Activated CD8-positive, alpha-beta T cell treated with anti-CD3 and anti-CD28 coated beads, Interleukin-2, amount 10 ng/mL, durations not matched to agents 7 days and 5 days (primary cell): ENCODE measurements around the gene ACSS3. TPM values are rescaled to one million over a fixed set of nuclear protein-coding genes. Genes with fewer than 3 reads are reported as not detected.
"Not testable (repeated sequence)": the region's sequence is repeated elsewhere in the genome, so short reads cannot be mapped to it uniquely, and the experiment has no call there.

Source experiments
- ATAC-seq: fragments of 150-1000 bp; cut with Tn5 transposase; one replicate; pipeline ENCODE4 v1.10.0; 2021; ENCODE audit warnings: moderate library complexity
- CTCF ChIA-PET: fragments of 350-600 bp; sonication (Branson Sonifier 250); formaldehyde crosslinking; loops from one replicate; lab custom pipeline; 2021; ENCODE audit warnings: antibody characterized with exemption; lab: Charles Lee
- POLR2A ChIA-PET: fragments of 350-600 bp; sonication (Branson Sonifier 250); formaldehyde crosslinking; loops from one replicate; lab custom pipeline; 2021; ENCODE audit warnings: antibody characterized with exemption; lab: Charles Lee
- DNase-seq: peaks from one replicate; pipeline ENCODE4 v3.0.0-alpha.2; 2020
- H3K27ac Mint-ChIP-seq: one replicate; pipeline ENCODE4 v1.8.0; 2021; ENCODE audit warnings: mild to moderate bottlenecking, mixed read lengths
- H3K27me3 Mint-ChIP-seq: one replicate; pipeline ENCODE4 v1.8.0; 2021; ENCODE audit warnings: low read depth, mixed read lengths
- H3K36me3 Mint-ChIP-seq: one replicate; pipeline ENCODE4 v1.8.0; 2021; ENCODE audit warnings: low read depth, mixed read lengths
- H3K4me1 Mint-ChIP-seq: one replicate; pipeline ENCODE4 v1.8.0; 2021; ENCODE audit warnings: low read depth, mixed read lengths
- H3K4me3 Mint-ChIP-seq: one replicate; pipeline ENCODE4 v1.8.0; 2021; ENCODE audit warnings: mild to moderate bottlenecking, mixed read lengths
- H3K9me3 Mint-ChIP-seq: one replicate; pipeline ENCODE4 v1.8.0; 2022; ENCODE audit warnings: mixed read lengths; ENCODE audit not compliant: insufficient read depth
- total RNA-seq, 2 experiments: library from RNA; stranded (reverse); gene quantifications; one replicate each; pipeline ENCODE4 v1.2.3, GENCODE V29; 2021

The ACSS3 gene, protein sequence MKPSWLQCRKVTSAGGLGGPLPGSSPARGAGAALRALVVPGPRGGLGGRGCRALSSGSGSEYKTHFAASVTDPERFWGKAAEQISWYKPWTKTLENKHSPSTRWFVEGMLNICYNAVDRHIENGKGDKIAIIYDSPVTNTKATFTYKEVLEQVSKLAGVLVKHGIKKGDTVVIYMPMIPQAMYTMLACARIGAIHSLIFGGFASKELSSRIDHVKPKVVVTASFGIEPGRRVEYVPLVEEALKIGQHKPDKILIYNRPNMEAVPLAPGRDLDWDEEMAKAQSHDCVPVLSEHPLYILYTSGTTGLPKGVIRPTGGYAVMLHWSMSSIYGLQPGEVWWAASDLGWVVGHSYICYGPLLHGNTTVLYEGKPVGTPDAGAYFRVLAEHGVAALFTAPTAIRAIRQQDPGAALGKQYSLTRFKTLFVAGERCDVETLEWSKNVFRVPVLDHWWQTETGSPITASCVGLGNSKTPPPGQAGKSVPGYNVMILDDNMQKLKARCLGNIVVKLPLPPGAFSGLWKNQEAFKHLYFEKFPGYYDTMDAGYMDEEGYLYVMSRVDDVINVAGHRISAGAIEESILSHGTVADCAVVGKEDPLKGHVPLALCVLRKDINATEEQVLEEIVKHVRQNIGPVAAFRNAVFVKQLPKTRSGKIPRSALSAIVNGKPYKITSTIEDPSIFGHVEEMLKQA
- not detected for total RNA-seq

DNA sequence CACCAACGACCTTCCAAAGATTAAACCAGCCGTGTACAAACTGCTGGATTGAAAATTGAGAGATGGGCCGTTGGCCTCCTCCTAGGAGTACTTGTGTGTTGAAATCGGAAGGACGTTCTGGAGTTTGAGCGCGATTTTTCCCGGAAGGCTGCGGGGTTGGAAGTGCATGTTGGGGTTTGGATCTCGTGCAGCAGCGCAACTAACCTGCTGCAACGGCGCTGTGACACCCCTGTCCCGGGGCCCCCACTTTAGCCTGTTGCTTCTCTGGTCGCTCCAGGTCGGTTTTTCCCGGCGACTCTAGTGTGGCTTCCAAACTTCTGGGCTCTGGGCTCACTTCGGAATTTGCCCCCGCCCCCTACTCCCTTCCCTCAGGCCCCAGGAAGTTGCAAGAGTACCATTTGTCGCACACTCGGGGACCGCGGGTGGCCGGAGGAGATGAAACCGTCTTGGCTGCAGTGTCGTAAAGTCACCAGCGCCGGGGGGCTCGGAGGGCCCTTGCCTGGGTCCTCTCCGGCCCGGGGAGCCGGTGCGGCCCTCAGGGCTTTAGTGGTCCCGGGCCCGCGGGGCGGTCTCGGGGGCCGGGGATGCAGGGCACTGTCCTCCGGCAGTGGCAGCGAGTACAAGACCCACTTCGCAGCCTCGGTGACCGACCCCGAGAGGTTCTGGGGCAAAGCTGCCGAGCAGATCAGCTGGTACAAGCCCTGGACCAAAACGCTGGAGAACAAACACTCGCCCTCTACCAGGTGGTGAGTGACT, at the start of gene ACSS3:
ACSS3 (plus strand) TSS at position 394 of the 756 bp plus-strand sequence; CDS start at position 436, 42 bp downstream.
- ChIA-PET POLR2A (no interaction called here), CTCF (no interaction called here)
- ATAC-seq, result no peak
- peaks cover 8% of the 10 kb centered on the region for H3K9me3 Mint-ChIP-seq
- H3K4me1 Mint-ChIP-seq, result no peaks in the 10 kb centered on the region
- no peak for DNase-seq
- no peaks in the 10 kb centered on the region for H3K36me3 Mint-ChIP-seq
- H3K27ac Mint-ChIP-seq, result no peak within 1 kb of the TSS
- H3K27me3 Mint-ChIP-seq, result peaks cover 7% of the 10 kb centered on the region
- no peak within 1 kb of the TSS for H3K4me3 Mint-ChIP-seq

GRCh38 chr12:81034926-81035325, 43.0 kb upstream of the ACSS3 start:
- Mint-ChIP-seq H3K27me3 (no peaks in the 10 kb centered on the region), H3K4me1 (no peaks in the 10 kb centered on the region), H3K4me3 (no peak overlapping the region), H3K27ac (no peak overlapping the region), H3K9me3 (peaks cover 6% of the 10 kb centered on the region), H3K36me3 (no peaks in the 10 kb centered on the region)
- ATAC-seq (no peak), DNase-seq (no peak)
- ChIA-PET POLR2A (no interaction called here), CTCF (no interaction called here)

DNA sequence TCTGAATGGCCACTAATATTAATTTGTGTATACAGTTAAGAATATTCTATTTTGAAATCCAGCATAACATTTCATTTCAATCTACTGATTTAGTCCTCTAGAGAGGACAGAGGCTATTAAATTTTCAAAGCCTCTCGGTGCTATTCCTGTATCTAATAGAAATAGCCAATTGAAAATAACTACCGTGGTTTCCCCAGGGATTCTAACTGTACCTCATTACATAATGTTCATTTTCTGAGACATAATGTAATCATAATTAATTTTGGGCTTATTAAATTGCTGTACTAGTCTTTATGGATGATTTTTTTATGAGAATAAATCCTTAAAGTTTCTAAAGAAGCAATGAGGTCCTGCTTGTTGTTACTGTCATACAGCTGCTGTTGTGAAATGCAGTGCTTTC, 38.6 kb upstream of the ACSS3 start:
- ChIA-PET POLR2A (no interaction called here), CTCF (no interaction called here)
- Mint-ChIP-seq H3K27ac (no peak overlapping the region), H3K4me3 (no peak overlapping the region), H3K9me3 (peaks cover 6% of the 10 kb centered on the region), H3K4me1 (no peaks in the 10 kb centered on the region), H3K36me3 (no peaks in the 10 kb centered on the region), H3K27me3 (no peaks in the 10 kb centered on the region)
- ATAC-seq (no peak), DNase-seq (no peak)

DNA sequence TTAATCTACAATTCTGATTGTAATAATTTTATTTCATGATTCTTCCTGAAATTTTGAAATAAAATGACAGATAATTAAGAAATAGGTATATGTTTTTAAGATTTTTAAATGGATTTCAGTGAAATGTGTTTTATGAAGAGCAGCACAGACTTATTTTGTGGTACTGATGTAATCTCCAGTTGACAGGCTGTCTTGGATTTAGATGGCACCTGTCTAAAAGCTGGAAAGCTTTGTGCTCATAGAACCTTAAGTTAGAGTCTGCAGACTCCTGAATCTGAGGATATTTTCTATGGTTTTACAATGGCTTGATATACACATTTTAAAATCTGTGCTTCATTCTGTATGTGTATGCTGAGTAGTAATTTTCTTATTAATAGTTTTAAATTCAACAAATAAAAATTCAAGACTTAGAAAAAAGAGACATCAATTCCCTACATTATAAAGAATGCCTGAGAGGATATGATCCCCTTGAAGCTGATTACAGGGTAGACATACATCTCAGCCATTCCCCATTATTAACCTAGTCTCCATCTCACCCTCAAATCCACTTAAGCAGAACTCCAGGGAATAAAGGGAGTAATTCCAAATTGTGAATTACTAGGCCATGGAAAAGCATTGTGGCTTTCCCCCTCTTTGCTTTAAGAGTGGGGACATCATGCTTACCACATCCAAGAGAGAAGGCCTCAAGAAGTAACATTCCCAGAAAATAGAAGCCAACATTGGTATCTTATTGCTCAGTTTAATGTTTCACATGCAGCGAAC, 33.7 kb upstream of the ACSS3 start:
- Mint-ChIP-seq H3K36me3 (no peaks in the 10 kb centered on the region), H3K27me3 (no peaks in the 10 kb centered on the region), H3K4me3 (no peak overlapping the region), H3K9me3 (peaks cover 12% of the 10 kb centered on the region), H3K4me1 (no peaks in the 10 kb centered on the region), H3K27ac (no peak overlapping the region)
- ChIA-PET CTCF (no interaction called here), POLR2A (no interaction called here)
- no peak for ATAC-seq
- no peak for DNase-seq

DNA sequence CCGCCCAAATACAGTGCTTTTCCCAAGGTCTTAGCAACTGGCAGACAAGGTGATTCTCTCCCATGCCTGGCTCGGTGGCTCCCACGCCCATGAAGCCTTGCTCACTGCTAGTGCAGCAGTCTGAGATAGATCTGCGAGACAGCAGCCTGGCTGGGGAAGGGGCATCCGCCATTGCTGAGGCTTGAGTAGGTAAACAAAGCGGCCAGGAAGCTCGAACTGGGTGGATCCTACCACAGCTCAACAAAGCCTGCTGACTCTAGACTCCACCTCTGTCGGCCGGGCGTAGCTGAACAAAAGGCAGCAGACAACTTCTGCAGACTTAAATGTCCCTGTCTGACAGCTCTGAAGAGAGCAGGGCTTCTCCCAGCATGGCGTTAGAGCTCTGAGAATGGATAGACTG, 12.9 kb upstream of the ACSS3 start:
- H3K36me3 Mint-ChIP-seq, result not testable (repeated sequence)

DNA sequence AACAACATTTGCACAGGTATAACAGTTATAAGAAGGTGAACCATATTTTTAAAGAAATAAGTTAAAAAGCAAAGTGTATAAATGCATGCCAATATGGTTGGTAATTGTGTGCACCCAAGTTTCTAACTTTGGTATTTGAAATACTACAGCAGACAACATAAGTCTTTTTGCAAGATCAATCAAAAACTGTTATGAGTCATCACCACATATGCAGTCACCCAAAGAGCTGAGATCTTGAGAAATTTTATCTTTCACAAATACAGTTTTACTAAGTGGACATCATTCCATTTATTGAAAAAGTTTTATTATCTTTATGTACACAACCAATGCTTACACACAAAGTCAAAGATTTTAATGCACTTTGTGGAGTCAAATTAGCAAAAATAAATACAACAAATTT, 7.0 kb upstream of the ACSS3 start:
- no peak for ATAC-seq
- CTCF ChIA-PET, result no interaction called here

More for the DNA sequence above, 12.9 kb upstream of the ACSS3 start:
- H3K27me3 Mint-ChIP-seq, CTCF ChIA-PET, H3K27ac Mint-ChIP-seq, H3K4me1 Mint-ChIP-seq, H3K9me3 Mint-ChIP-seq, H3K4me3 Mint-ChIP-seq, ATAC-seq, POLR2A ChIA-PET, DNase-seq: not testable (repeated sequence)

GRCh38 chr12:81075539-81075938, 2.3 kb upstream of the ACSS3 start:
- POLR2A ChIA-PET, result no interaction called here
- no peak overlapping the region for H3K4me3 Mint-ChIP-seq
- CTCF ChIA-PET, result interaction anchor here (0.9 kb wide), 1 partner anchor 42 kb away, joined by 3 read pairs; no protein-coding TSS in a partner anchor
- H3K27ac Mint-ChIP-seq, result no peak overlapping the region
- peaks cover 7% of the 10 kb centered on the region for H3K27me3 Mint-ChIP-seq
- DNase-seq (no peak), ATAC-seq (no peak)
- peaks cover 8% of the 10 kb centered on the region for H3K9me3 Mint-ChIP-seq
- H3K4me1 Mint-ChIP-seq, result no peaks in the 10 kb centered on the region
- no peaks in the 10 kb centered on the region for H3K36me3 Mint-ChIP-seq

More for the DNA sequence above, 7.0 kb upstream of the ACSS3 start:
- no peak for DNase-seq
- POLR2A ChIA-PET, result no interaction called here
- no peak overlapping the region for H3K4me3 Mint-ChIP-seq
- no peaks in the 10 kb centered on the region for H3K36me3 Mint-ChIP-seq
- H3K9me3 Mint-ChIP-seq, result no peaks in the 10 kb centered on the region
- H3K4me1 Mint-ChIP-seq, result no peaks in the 10 kb centered on the region
- H3K27me3 Mint-ChIP-seq, result no peaks in the 10 kb centered on the region
- no peak overlapping the region for H3K27ac Mint-ChIP-seq

GRCh38 chr12:81077329-81077685, 572 bp upstream of the ACSS3 start:
- peaks cover 7% of the 10 kb centered on the region for H3K27me3 Mint-ChIP-seq
- POLR2A ChIA-PET, result no interaction called here
- ATAC-seq (no peak), DNase-seq (no peak)
- CTCF ChIA-PET, result no interaction called here
- H3K4me3 Mint-ChIP-seq, result no peak overlapping the region
- peaks cover 8% of the 10 kb centered on the region for H3K9me3 Mint-ChIP-seq
- H3K27ac Mint-ChIP-seq, result no peak overlapping the region
- H3K36me3 Mint-ChIP-seq, result no peaks in the 10 kb centered on the region
- no peaks in the 10 kb centered on the region for H3K4me1 Mint-ChIP-seq

DNA sequence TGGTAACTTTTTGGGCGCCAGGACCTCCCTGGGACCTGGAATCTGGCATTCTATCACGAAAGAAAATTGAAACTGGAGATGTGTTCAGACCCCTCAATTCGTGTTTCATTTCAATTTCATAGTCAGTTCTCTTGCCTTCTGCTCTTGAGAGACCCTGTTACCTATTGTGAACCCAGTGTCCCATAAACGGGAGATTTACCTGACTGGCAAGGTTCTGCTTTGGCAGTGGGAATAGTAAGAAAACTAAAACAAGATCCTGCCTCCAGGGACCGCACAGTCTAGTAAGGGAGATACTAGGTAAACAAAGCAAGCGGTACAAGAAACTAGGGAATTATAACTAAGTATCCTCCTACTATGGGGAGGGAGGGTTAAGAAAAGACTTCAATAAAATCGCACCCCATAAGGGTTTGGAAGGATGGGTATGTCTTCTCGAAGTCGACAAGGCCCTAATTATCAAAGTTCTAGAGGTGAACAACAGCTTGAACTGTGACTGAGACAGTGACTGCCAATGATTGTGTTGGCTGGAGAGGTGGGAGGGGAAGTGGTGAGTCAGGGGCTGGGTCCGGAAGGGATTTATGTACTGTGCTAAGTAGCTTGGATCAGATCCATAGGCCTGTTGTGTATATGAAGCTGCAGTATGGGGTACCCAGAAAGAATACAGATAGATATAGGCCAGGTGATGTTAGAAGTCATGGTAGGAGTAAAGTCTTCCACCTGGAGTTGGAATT, 754 bp downstream of the ACSS3 start:
- peaks cover 8% of the 10 kb centered on the region for H3K9me3 Mint-ChIP-seq
- POLR2A ChIA-PET, result no interaction called here
- ATAC-seq, result no peak
- no peak for DNase-seq
- peaks cover 7% of the 10 kb centered on the region for H3K27me3 Mint-ChIP-seq
- H3K36me3 Mint-ChIP-seq, result no peaks in the 10 kb centered on the region
- CTCF ChIA-PET, result no interaction called here
- H3K4me3 Mint-ChIP-seq, result no peak overlapping the region
- H3K4me1 Mint-ChIP-seq, result no peaks in the 10 kb centered on the region
- H3K27ac Mint-ChIP-seq, result no peak overlapping the region

GRCh38 chr12:81079280-81080076, 1.6 kb downstream of the ACSS3 start:
- Mint-ChIP-seq H3K4me3 (no peak overlapping the region), H3K27me3 (peaks cover 7% of the 10 kb centered on the region), H3K9me3 (peaks cover 8% of the 10 kb centered on the region), H3K36me3 (no peaks in the 10 kb centered on the region), H3K27ac (no peak overlapping the region), H3K4me1 (no peaks in the 10 kb centered on the region)
- ChIA-PET POLR2A (no interaction called here), CTCF (no interaction called here)
- DNase-seq (no peak), ATAC-seq (no peak)
